ENCODE measurements around the gene PTOV1. TPM values are rescaled to one million over a fixed set of nuclear protein-coding genes. Genes with fewer than 3 reads are reported as not detected.

The PTOV1 gene
- total RNA-seq, 1 donor from 2014 or later = 63.7 TPM

DNA sequence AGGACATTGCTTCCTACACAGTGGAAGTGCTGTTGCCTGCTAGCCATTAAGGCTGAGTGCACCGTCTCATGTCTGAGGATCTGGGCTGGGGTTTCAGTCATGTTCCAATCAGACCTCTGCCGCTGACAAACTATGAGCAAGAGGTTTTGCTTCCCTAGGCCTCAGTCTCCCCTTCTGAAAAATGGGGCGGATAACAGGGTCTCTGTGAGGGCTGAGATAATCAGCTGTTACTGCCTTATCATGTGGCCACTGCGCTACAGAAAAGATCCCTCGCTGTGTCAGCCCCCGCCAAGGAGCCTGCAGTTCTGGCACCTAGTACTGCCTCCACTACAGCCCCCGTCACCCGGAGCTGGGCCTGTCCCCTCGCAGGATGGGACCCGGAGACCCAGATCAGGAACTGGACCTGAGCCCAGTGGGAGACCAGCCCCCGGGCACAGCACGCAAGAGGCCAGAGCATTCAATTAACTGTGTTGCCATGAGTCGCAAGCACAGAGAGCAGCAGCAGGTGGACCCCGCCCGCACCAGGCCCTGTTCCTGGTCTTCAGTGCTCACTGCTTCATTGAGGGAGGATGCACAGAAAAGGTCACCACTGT is 19.4 kb downstream of the PTOV1 start:
- H3K9ac ChIP-seq (ENCODE audit: low read depth in 1 of 3, low read length in 3 of 3) = peak overlapping the region; percentile 52 to 89 (median 81)
- no peaks in the 10 kb centered on the region for H3K9me3 ChIP-seq (ENCODE audit: control insufficient read depth in 3 of 3, low read length in 3 of 3)
- H3K4me1 ChIP-seq (ENCODE audit: control insufficient read depth in 3 of 3, insufficient read depth in 3 of 3, low read length in 3 of 3) = peaks cover 56 to 76% (median 71%) of the 10 kb centered on the region in 3 donors
- H3K27me3 ChIP-seq (ENCODE audit: control insufficient read depth in 3 of 3, insufficient read depth in 3 of 3, low read length in 3 of 3) = no peaks in the 10 kb centered on the region
- H3K36me3 ChIP-seq (ENCODE audit: control insufficient read depth in 3 of 3, insufficient read depth in 3 of 3, low read length in 3 of 3) = peaks cover 12 to 20% (median 17%) of the 10 kb centered on the region in 3 donors
- H3K27ac ChIP-seq (ENCODE audit: low read depth, low read length) = peak overlapping the region; percentile 82
- H3K4me3 ChIP-seq (ENCODE audit: low read length in 3 of 3) = peak overlapping the region; percentile 71 to 82 (median 77)

DNA sequence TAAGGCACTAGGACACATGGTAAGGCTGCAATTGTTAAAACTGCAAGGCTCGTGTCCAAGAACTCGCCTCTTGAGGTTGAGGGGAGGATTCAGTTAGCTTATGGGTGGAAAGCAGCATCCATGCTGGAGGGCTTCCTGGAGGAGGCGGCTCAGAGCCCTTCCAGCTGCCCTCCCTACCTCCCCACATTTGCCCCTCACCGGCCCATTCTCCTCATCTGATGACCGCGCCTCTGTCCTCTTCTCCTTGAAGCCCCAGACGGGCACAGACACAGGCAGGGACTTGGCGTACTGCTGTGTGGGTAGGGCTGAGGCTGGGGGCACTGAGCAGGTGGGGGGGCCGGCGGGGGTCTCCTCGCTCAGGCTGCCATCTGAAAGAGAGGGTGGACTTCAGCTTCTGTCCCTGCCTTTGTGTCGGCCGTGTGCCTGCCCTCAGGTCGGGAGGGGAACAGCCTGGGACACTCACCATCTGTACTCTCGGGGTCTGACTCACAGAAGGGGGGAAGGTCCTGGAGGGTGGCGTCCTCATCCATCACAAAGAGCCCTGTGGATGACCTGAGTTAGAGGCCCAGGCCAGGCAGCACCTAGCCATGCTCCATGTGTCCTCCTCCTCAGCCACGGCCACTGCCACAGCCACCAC is 20.5 kb downstream of the PTOV1 start:
- H3K4me1 ChIP-seq (ENCODE audit: control insufficient read depth in 3 of 3, insufficient read depth in 3 of 3, low read length in 3 of 3) = peaks cover 53 to 72% (median 68%) of the 10 kb centered on the region in 3 donors

DNA sequence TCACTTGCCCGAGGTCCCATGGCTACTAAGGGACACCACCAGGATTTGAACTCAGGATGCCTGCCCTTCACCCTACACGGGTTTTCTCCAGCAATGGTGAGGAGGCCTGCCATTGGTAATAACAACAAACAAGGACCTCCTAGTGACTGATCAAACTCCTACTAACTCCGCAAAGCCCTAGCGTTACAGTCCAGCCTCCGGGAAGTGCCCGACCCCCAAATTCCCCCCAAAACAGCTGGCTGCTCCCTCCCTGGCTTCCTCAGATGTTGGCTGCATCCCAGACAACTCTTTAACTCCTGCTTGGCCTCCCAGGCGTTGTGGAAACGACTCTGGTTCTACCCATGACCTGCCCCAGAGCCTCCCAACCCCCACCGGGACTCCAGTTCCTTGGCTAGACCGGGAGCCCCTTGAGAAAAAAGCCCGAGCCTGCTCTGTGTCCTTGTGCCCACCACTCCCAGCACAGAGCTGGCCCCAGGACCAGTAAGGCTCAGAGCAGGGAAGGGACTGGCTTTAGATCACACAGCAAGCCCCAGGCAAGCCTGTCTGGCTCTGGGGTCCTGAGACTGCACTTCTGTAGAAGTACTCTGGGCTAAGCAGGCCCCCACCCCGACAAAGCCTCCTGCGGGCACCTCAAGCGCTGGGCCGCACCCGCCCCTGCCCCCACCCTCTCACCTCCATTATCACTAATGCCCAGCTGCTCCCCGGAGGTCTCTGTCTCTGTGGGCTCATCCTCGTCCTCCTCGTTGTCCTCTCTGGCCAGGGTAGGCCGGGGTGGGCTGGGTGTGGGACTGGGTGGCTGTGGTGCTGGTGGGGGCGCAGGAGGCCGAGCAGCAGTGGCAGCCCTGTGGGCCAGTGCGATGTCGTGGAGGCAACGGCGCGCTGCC is 21.5 kb downstream of the PTOV1 start:
- Histone ChIP-seq H3K9ac (ENCODE audit: low read depth in 1 of 3, low read length in 3 of 3) (peak overlapping the region in 1 of 3 donors; percentile 100), H3K4me3 (ENCODE audit: low read length in 3 of 3) (no peak overlapping the region), H3K27ac (ENCODE audit: low read depth, low read length) (no peak overlapping the region), H3K36me3 (ENCODE audit: control insufficient read depth in 3 of 3, insufficient read depth in 3 of 3, low read length in 3 of 3) (peaks cover 12 to 20% (median 20%) of the 10 kb centered on the region in 3 donors), H3K4me1 (ENCODE audit: control insufficient read depth in 3 of 3, insufficient read depth in 3 of 3, low read length in 3 of 3) (peaks cover 48 to 64% (median 62%) of the 10 kb centered on the region in 3 donors), H3K9me3 (ENCODE audit: control insufficient read depth in 3 of 3, low read length in 3 of 3) (no peaks in the 10 kb centered on the region), H3K27me3 (ENCODE audit: control insufficient read depth in 3 of 3, insufficient read depth in 3 of 3, low read length in 3 of 3) (no peaks in the 10 kb centered on the region)

More for the DNA sequence above, 20.5 kb downstream of the PTOV1 start:
- H3K9ac ChIP-seq (ENCODE audit: low read depth in 1 of 3, low read length in 3 of 3) = peak overlapping the region in 1 of 3 donors; percentile 60
- H3K36me3 ChIP-seq (ENCODE audit: control insufficient read depth in 3 of 3, insufficient read depth in 3 of 3, low read length in 3 of 3) = peaks cover 12 to 20% (median 20%) of the 10 kb centered on the region in 3 donors
- H3K4me3 ChIP-seq (ENCODE audit: low read length in 3 of 3) = no peak overlapping the region
- H3K27me3 ChIP-seq (ENCODE audit: control insufficient read depth in 3 of 3, insufficient read depth in 3 of 3, low read length in 3 of 3) = no peaks in the 10 kb centered on the region
- H3K27ac ChIP-seq (ENCODE audit: low read depth, low read length) = no peak overlapping the region
- H3K9me3 ChIP-seq (ENCODE audit: control insufficient read depth in 3 of 3, low read length in 3 of 3) = no peaks in the 10 kb centered on the region

DNA sequence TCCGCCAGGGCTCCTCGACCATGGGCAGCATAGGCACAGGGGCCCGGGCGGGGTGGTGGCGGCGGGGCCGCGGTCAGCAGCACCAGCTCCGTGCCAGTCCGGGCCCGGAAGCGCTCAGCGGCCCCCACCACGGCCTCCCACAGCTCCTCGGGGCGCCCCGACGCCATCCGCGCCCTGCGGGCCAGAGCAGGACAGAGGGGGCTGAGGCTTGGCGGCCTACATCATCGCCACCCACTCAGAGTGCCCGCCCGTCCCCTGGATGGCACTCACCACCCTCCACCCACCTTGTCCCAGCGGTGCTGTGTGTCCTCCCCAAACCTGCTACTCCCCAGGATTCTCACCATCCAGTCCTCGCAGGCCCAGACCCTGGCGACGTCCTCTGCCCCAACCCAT is 22.2 kb downstream of the PTOV1 start:
- Histone ChIP-seq H3K27me3 (ENCODE audit: control insufficient read depth in 3 of 3, insufficient read depth in 3 of 3, low read length in 3 of 3) (no peaks in the 10 kb centered on the region), H3K36me3 (ENCODE audit: control insufficient read depth in 3 of 3, insufficient read depth in 3 of 3, low read length in 3 of 3) (peaks cover 12 to 21% (median 20%) of the 10 kb centered on the region in 3 donors), H3K9me3 (ENCODE audit: control insufficient read depth in 3 of 3, low read length in 3 of 3) (no peaks in the 10 kb centered on the region), H3K4me1 (ENCODE audit: control insufficient read depth in 3 of 3, insufficient read depth in 3 of 3, low read length in 3 of 3) (peaks cover 44 to 62% (median 58%) of the 10 kb centered on the region in 3 donors), H3K4me3 (ENCODE audit: low read length in 3 of 3) (no peak overlapping the region), H3K27ac (ENCODE audit: low read depth, low read length) (no peak overlapping the region), H3K9ac (ENCODE audit: low read depth in 1 of 3, low read length in 3 of 3) (peak overlapping the region in 1 of 3 donors; percentile 100)

DNA sequence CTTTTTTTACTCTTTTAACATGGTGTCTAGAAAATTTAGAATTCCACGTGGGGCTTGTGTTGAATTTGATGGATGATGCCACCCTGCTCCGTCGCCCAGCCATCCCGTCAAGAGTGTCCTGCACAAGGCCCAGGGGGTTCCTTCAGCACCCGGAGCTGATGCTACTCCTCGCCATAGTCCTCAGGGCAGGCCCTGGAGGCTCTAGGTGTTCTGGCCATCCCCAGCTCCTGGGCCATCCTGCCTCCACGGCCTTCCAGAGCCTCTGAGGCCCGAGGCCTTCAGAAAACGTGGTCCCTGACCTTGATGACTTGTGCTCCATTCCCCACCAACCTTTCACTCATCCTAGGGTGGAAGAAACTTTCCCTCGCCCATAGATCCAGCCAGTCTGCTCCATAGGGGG is 22.9 kb downstream of the PTOV1 start:
- Histone ChIP-seq H3K4me3 (ENCODE audit: low read length in 3 of 3) (no peak overlapping the region), H3K9me3 (ENCODE audit: control insufficient read depth in 3 of 3, low read length in 3 of 3) (no peaks in the 10 kb centered on the region), H3K4me1 (ENCODE audit: control insufficient read depth in 3 of 3, insufficient read depth in 3 of 3, low read length in 3 of 3) (peaks cover 45 to 63% (median 58%) of the 10 kb centered on the region in 3 donors), H3K27me3 (ENCODE audit: control insufficient read depth in 3 of 3, insufficient read depth in 3 of 3, low read length in 3 of 3) (no peaks in the 10 kb centered on the region), H3K9ac (ENCODE audit: low read depth in 1 of 3, low read length in 3 of 3) (peak overlapping the region; percentile 19 to 100 (median 100)), H3K36me3 (ENCODE audit: control insufficient read depth in 3 of 3, insufficient read depth in 3 of 3, low read length in 3 of 3) (peaks cover 16 to 26% (median 25%) of the 10 kb centered on the region in 3 donors), H3K27ac (ENCODE audit: low read depth, low read length) (peak overlapping the region; percentile 99)

DNA sequence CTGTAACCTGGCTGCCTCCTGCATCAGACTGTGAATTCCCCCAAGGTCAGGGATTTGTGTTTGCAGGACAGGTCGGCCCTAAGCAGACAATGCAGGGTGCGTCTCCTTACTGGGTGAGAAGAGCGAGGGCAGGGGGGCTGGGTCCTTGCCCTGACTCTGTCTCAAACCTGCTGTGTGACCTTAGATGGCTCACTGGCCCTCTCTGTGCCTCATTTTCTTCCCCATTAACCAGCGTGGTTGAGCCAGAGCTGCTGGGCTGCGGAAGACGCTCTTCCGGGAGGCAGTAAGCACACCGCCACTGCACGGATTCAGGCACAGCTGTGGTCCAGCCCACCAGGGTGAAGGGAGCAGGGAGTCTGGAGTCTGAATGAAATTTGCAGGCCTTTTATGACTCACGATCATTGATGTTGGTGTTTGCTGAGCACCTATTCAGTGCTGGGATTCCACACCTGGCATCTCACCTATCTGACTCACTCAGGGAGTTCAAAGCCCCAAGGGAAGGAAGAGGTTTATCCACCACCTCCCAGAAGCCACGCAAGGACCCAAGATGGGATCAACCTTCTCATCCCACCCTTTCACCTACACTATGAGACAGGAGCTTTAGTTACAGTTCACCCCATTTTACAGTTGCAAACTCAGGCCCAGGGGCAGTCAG is 23.7 kb downstream of the PTOV1 start:
- peak overlapping the region in 2 of 3 donors; percentile 58 to 99 for H3K4me3 ChIP-seq (ENCODE audit: low read length in 3 of 3)
- H3K36me3 ChIP-seq (ENCODE audit: control insufficient read depth in 3 of 3, insufficient read depth in 3 of 3, low read length in 3 of 3) = peaks cover 24 to 34% (median 33%) of the 10 kb centered on the region in 3 donors
- peaks cover 47 to 66% (median 60%) of the 10 kb centered on the region in 3 donors for H3K4me1 ChIP-seq (ENCODE audit: control insufficient read depth in 3 of 3, insufficient read depth in 3 of 3, low read length in 3 of 3)
- no peaks in the 10 kb centered on the region for H3K9me3 ChIP-seq (ENCODE audit: control insufficient read depth in 3 of 3, low read length in 3 of 3)
- peak overlapping the region; percentile 99 for H3K27ac ChIP-seq (ENCODE audit: low read depth, low read length)
- H3K9ac ChIP-seq (ENCODE audit: low read depth in 1 of 3, low read length in 3 of 3) = peak overlapping the region; percentile 99 to 100 (median 100)
- no peaks in the 10 kb centered on the region for H3K27me3 ChIP-seq (ENCODE audit: control insufficient read depth in 3 of 3, insufficient read depth in 3 of 3, low read length in 3 of 3)

DNA sequence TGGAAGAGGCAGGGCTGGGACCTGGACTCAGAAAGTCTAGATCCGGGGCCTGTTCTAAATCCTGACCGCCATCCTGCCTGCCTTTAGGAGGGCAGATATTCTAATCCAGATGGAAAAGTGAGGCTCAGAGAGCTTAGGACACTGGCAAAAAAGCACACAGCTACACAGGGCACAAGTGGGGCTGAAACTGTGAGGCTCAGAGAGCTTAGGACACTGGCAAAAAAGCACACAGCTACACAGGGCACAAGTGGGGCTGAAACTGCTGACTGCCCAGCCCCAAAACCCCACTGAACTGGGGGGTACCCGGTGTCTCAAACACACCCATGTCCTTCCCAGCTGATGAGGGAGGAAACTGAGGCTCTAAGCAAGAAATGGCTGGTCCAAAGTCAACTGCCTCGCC is 24.2 kb downstream of the PTOV1 start:
- peak overlapping the region; percentile 99 for H3K27ac ChIP-seq (ENCODE audit: low read depth, low read length)
- no peaks in the 10 kb centered on the region for H3K27me3 ChIP-seq (ENCODE audit: control insufficient read depth in 3 of 3, insufficient read depth in 3 of 3, low read length in 3 of 3)
- peaks cover 29 to 38% (median 37%) of the 10 kb centered on the region in 3 donors for H3K36me3 ChIP-seq (ENCODE audit: control insufficient read depth in 3 of 3, insufficient read depth in 3 of 3, low read length in 3 of 3)
- peak overlapping the region; percentile 99 to 100 (median 100) for H3K9ac ChIP-seq (ENCODE audit: low read depth in 1 of 3, low read length in 3 of 3)
- H3K4me3 ChIP-seq (ENCODE audit: low read length in 3 of 3) = peak overlapping the region; percentile 97 to 99 (median 99)
- H3K4me1 ChIP-seq (ENCODE audit: control insufficient read depth in 3 of 3, insufficient read depth in 3 of 3, low read length in 3 of 3) = peaks cover 44 to 62% (median 55%) of the 10 kb centered on the region in 3 donors
- H3K9me3 ChIP-seq (ENCODE audit: control insufficient read depth in 3 of 3, low read length in 3 of 3) = no peaks in the 10 kb centered on the region

DNA sequence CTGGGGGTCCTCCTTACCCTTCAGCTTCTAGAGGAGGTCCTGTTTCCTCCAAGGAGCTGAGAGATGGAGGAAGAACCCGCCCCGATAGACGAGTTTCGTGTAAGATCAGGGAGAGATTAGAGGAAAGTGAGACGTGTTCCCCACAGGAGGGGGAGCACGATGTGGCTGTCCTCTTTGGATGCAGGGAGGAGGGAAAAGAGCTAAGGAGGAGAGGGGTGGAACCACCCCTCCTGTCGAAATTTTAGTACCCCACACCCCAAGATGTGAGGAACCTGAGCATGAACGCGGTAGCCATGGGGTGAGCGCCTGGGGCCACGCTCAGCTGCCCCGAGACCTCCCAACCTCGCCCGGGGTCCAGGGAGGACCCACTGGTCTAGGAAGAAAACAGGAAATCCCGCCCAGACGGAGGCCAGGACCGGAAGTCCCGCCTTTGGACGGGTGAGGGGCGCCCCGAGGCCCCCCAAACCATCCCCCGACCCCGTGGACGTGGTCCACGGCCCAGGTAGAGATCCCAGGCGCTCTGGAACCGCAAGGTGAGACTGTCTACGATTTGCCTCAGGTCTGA is 25.0 kb downstream of the PTOV1 start:
- peak overlapping the region; percentile 99 to 100 (median 100) for H3K9ac ChIP-seq (ENCODE audit: low read depth in 1 of 3, low read length in 3 of 3)
- H3K27me3 ChIP-seq (ENCODE audit: control insufficient read depth in 3 of 3, insufficient read depth in 3 of 3, low read length in 3 of 3) = no peaks in the 10 kb centered on the region
- no peaks in the 10 kb centered on the region for H3K9me3 ChIP-seq (ENCODE audit: control insufficient read depth in 3 of 3, low read length in 3 of 3)
- peaks cover 32 to 41% (median 40%) of the 10 kb centered on the region in 3 donors for H3K36me3 ChIP-seq (ENCODE audit: control insufficient read depth in 3 of 3, insufficient read depth in 3 of 3, low read length in 3 of 3)
- H3K4me1 ChIP-seq (ENCODE audit: control insufficient read depth in 3 of 3, insufficient read depth in 3 of 3, low read length in 3 of 3) = peaks cover 36 to 55% (median 53%) of the 10 kb centered on the region in 3 donors
- peak overlapping the region; percentile 99 for H3K27ac ChIP-seq (ENCODE audit: low read depth, low read length)
- peak overlapping the region; percentile 97 to 99 (median 99) for H3K4me3 ChIP-seq (ENCODE audit: low read length in 3 of 3)

DNA sequence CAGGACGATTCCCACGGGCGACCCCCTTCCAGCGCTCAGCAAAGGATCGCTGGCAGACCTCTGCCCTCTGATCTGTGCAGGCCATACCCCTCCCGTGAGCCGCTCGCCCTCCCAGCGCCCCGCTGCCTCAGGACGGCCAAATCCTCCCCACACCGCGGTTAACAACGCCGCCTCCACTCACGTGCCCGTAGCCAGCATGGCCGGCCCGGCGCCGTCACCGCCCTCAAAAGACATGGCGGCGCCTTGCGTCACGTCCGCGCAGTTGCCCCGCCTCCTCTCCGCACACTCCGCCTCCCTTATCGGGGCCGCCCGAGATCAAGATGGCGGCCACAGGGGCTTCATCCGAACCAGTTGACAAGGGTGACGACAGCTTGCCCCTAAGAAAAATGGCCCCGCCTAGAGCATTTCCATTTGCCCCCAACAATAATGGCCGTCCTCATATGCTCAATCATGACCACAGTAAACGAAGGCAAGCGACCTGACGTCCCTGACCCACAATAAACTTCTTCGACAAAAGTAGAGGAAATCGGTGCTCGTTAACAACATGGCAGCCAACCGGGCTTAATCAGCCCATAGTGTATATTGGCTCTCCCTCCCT is 25.6 kb downstream of the PTOV1 start:
- peak overlapping the region; percentile 99 to 100 (median 100) for H3K9ac ChIP-seq (ENCODE audit: low read depth in 1 of 3, low read length in 3 of 3)
- peak overlapping the region; percentile 97 to 99 (median 99) for H3K4me3 ChIP-seq (ENCODE audit: low read length in 3 of 3)
- no peaks in the 10 kb centered on the region for H3K27me3 ChIP-seq (ENCODE audit: control insufficient read depth in 3 of 3, insufficient read depth in 3 of 3, low read length in 3 of 3)
- H3K36me3 ChIP-seq (ENCODE audit: control insufficient read depth in 3 of 3, insufficient read depth in 3 of 3, low read length in 3 of 3) = peaks cover 32 to 42% (median 41%) of the 10 kb centered on the region in 3 donors
- H3K9me3 ChIP-seq (ENCODE audit: control insufficient read depth in 3 of 3, low read length in 3 of 3) = no peaks in the 10 kb centered on the region
- H3K4me1 ChIP-seq (ENCODE audit: control insufficient read depth in 3 of 3, insufficient read depth in 3 of 3, low read length in 3 of 3) = peaks cover 35 to 52% (median 49%) of the 10 kb centered on the region in 3 donors
- H3K27ac ChIP-seq (ENCODE audit: low read depth, low read length) = peak overlapping the region; percentile 99

All from skeletal muscle tissue (tissue), 4 donors.